ENCODE data around the gene ANO8. TPM values are rescaled to one million over a fixed set of nuclear protein-coding genes. Genes with fewer than 3 reads are reported as not detected.
A peak's percentile ranks its signal among the peaks of the same experiment; 100 is the strongest.

Gene ANO8
- total RNA-seq, 1 donor from 2014 or later, result 16.7 TPM

- Mint-ChIP-seq H3K9me3 (ENCODE audit: low read depth) (no peaks in the 10 kb centered on the region), H3K27ac (ENCODE audit: unreplicated experiment) (no peak overlapping the region), H3K27me3 (ENCODE audit: low read depth) (no peaks in the 10 kb centered on the region), H3K36me3 (ENCODE audit: low read depth) (no peaks in the 10 kb centered on the region), H3K4me1 (ENCODE audit: low read depth) (peaks cover 10% of the 10 kb centered on the region), H3K4me3 (ENCODE audit: unreplicated experiment) (no peak overlapping the region)
- no peak for TF ChIP-seq CTCF (IDR thresholded peaks at IDR 0.05)
- DNase-seq (ENCODE audit: low spot score), result no peak
These were observed 48.4 kb downstream of the ANO8 start for GRCh38 chr19:17286263-17286662.

- H3K9me3 Mint-ChIP-seq (ENCODE audit: low read depth), result no peaks in the 10 kb centered on the region
These were observed 49.1 kb downstream of the ANO8 start for GRCh38 chr19:17285415-17286135.

GRCh38 chr19:17283504-17283996, 51.1 kb downstream of the ANO8 start:
- Mint-ChIP-seq H3K9me3 (ENCODE audit: low read depth) (no peaks in the 10 kb centered on the region), H3K27ac (ENCODE audit: unreplicated experiment) (no peak overlapping the region), H3K27me3 (ENCODE audit: low read depth) (no peaks in the 10 kb centered on the region), H3K36me3 (ENCODE audit: low read depth) (peaks cover 2% of the 10 kb centered on the region), H3K4me1 (ENCODE audit: low read depth) (peaks cover 9% of the 10 kb centered on the region), H3K4me3 (ENCODE audit: unreplicated experiment) (no peak overlapping the region)
- no peak for DNase-seq (ENCODE audit: low spot score)
- TF ChIP-seq CTCF (IDR thresholded peaks at IDR 0.05), result no peak

More at GRCh38 chr19:17285415-17286135, 49.1 kb downstream of the ANO8 start:
- no peak for DNase-seq (ENCODE audit: low spot score)
- no peak overlapping the region for H3K27ac Mint-ChIP-seq (ENCODE audit: unreplicated experiment)
- H3K4me3 Mint-ChIP-seq (ENCODE audit: unreplicated experiment), result no peak overlapping the region
- TF ChIP-seq CTCF (IDR thresholded peaks at IDR 0.05), result no peak
- H3K36me3 Mint-ChIP-seq (ENCODE audit: low read depth), result no peaks in the 10 kb centered on the region
- H3K27me3 Mint-ChIP-seq (ENCODE audit: low read depth), result no peaks in the 10 kb centered on the region
- H3K4me1 Mint-ChIP-seq (ENCODE audit: low read depth), result peaks cover 12% of the 10 kb centered on the region

- H3K27me3 Mint-ChIP-seq (ENCODE audit: low read depth), result no peaks in the 10 kb centered on the region
- H3K9me3 Mint-ChIP-seq (ENCODE audit: low read depth), result no peaks in the 10 kb centered on the region
- H3K27ac Mint-ChIP-seq (ENCODE audit: unreplicated experiment), result no peak overlapping the region
- peaks cover 2% of the 10 kb centered on the region for H3K36me3 Mint-ChIP-seq (ENCODE audit: low read depth)
- peak overlapping the region; percentile 62 for H3K4me3 Mint-ChIP-seq (ENCODE audit: unreplicated experiment)
- DNase-seq (ENCODE audit: low spot score), result peak; percentile 89
- TF ChIP-seq CTCF (IDR thresholded peaks at IDR 0.05), result peak; percentile 94
- peaks cover 9% of the 10 kb centered on the region for H3K4me1 Mint-ChIP-seq (ENCODE audit: low read depth)
These were observed 52.0 kb downstream of the ANO8 start for GRCh38 chr19:17282488-17283125.

- peaks cover 7% of the 10 kb centered on the region for H3K36me3 Mint-ChIP-seq (ENCODE audit: low read depth)
- H3K4me3 Mint-ChIP-seq (ENCODE audit: unreplicated experiment), result peak within 1 kb of the TSS; percentile 62
- TF ChIP-seq CTCF (IDR thresholded peaks at IDR 0.05), result no peak
- H3K9me3 Mint-ChIP-seq (ENCODE audit: low read depth), result no peaks in the 10 kb centered on the region
- H3K27me3 Mint-ChIP-seq (ENCODE audit: low read depth), result no peaks in the 10 kb centered on the region
- H3K4me1 Mint-ChIP-seq (ENCODE audit: low read depth), result peaks cover 9% of the 10 kb centered on the region
- no peak within 1 kb of the TSS for H3K27ac Mint-ChIP-seq (ENCODE audit: unreplicated experiment)
- DNase-seq (ENCODE audit: low spot score), result no peak
These were observed 53.0 kb downstream of the ANO8 start, which contains the start of gene ANKLE1 for GRCh38 chr19:17281391-17282304. Gene ANKLE1, plus strand, starts transcription at chr19:17281901. Its CDS starts 20 bp downstream, at chr19:17281921.

Measured in chondrocyte (in vitro differentiated cells).